ENCODE results near the gene CDHR2. TPM values are rescaled to one million over a fixed set of nuclear protein-coding genes. Genes with fewer than 3 reads are reported as not detected.

The CDHR2 gene
- total RNA-seq, 1 experiment from 2014 or later, result 0.10 TPM

- no peak for TF ChIP-seq ELF1 (IDR thresholded peaks at IDR 0.05; ENCODE audit: borderline replicate concordance, low read depth)
- no peak for TF ChIP-seq CBX3 (IDR thresholded peaks at IDR 0.05; ENCODE audit: low read depth)
- TF ChIP-seq JUND (IDR thresholded peaks at IDR 0.05), result no peak
- no peak for TF ChIP-seq TCF7L2 (IDR thresholded peaks at IDR 0.05; ENCODE audit: borderline replicate concordance, extremely low read depth, insufficient read depth, insufficient read length)
- TF ChIP-seq ZBTB33 (IDR thresholded peaks at IDR 0.05; ENCODE audit: extremely low read depth, insufficient replicate concordance, low read length), result no peak
- no peak for TF ChIP-seq ATF3 (IDR thresholded peaks at IDR 0.05)
- TF ChIP-seq SIN3A (IDR thresholded peaks at IDR 0.05; ENCODE audit: low read depth), result no peak
- no peak for TF ChIP-seq YY1 (IDR thresholded peaks at IDR 0.05; ENCODE audit: extremely low read depth, insufficient replicate concordance, low read depth, low read length)
- no peak for TF ChIP-seq EZH2phosphoT487 (IDR thresholded peaks at IDR 0.05; ENCODE audit: borderline replicate concordance)
- no peak for TF ChIP-seq MAX (IDR thresholded peaks at IDR 0.05)
- no peak for TF ChIP-seq CEBPB (IDR thresholded peaks at IDR 0.05; ENCODE audit: low read depth)
- no peak for TF ChIP-seq FOSL1 (IDR thresholded peaks at IDR 0.05; ENCODE audit: low read depth)
- no peak for TF ChIP-seq EGR1 (IDR thresholded peaks at IDR 0.05; ENCODE audit: low read depth)
- no peak for TF ChIP-seq ZNF274 (IDR thresholded peaks at IDR 0.05; ENCODE audit: low read depth, low read length)
- TF ChIP-seq SRF (IDR thresholded peaks at IDR 0.05; ENCODE audit: low read depth), result no peak
- no peak for TF ChIP-seq ZFX (IDR thresholded peaks at IDR 0.05)
- no peak for TF ChIP-seq POLR2AphosphoS5 (IDR thresholded peaks at IDR 0.05; ENCODE audit: low read depth, low read length)
- H3K4me2 ChIP-seq (ENCODE audit: low read length), result no peak overlapping the region
- CTCF ChIA-PET, result no interaction called here
- no peak for ATAC-seq
- POLR2A ChIA-PET, result interaction anchor here (0.6 kb wide), 2 partner anchors 13 to 17 kb away, joined by 3 read pairs; no protein-coding TSS in a partner anchor
- H3K9me3 ChIP-seq (ENCODE audit: control insufficient read depth in 1 of 2, insufficient read depth in 1 of 2, low read depth in 1 of 2, low read length in 2 of 2), result no peaks in the 10 kb centered on the region
- no peak overlapping the region for H2AFZ ChIP-seq (ENCODE audit: low read depth, low read length, poor library complexity, severe bottlenecking)
- no TSS peak for BruUV-seq (replicated peaks)
- no peaks in the 10 kb centered on the region for H4K20me1 ChIP-seq (ENCODE audit: insufficient read depth)
- intact Hi-C loops (cut with micrococcal nuclease), result no loop called here
- no peak overlapping the region for H3K4me3 ChIP-seq (replicated peaks in 1 of 2; ENCODE audit: low read depth in 1 of 2, low read length in 2 of 2)
- RAD21 ChIA-PET (ENCODE audit: low non-redundant PET in 1 of 2, low total read pairs in 2 of 2, uncharacterized antibody in 2 of 2, unreplicated experiment in 2 of 2), result no interaction called here
- H3K79me2 ChIP-seq (ENCODE audit: insufficient read depth, low read length), result peaks cover 20% of the 10 kb centered on the region
- no peak for DNase-seq (ENCODE audit: low read depth, low spot score)
- H3K36me3 ChIP-seq (ENCODE audit: control insufficient read depth in 1 of 2, insufficient read depth in 2 of 2, low read length in 2 of 2), result peaks cover 3 to 30% of the 10 kb centered on the region in 2 experiments; a peak in 2 of 4 replicates
- H3K4me1 ChIP-seq (ENCODE audit: control insufficient read depth in 1 of 2, insufficient read depth in 2 of 2, low read length in 2 of 2), result no peaks in the 10 kb centered on the region; a peak in 1 of 4 replicates
- no peaks in the 10 kb centered on the region for H3K27me3 ChIP-seq (ENCODE audit: insufficient read depth, low read length)
- H3K9ac ChIP-seq (ENCODE audit: low read length), result no peak overlapping the region
- H3K9me2 ChIP-seq (ENCODE audit: insufficient read depth), result no peaks in the 10 kb centered on the region
- H3K27ac ChIP-seq (ENCODE audit: low read depth, low read length), result no peak overlapping the region
These were observed 19.9 kb upstream of the CDHR2 start for GRCh38 chr5:176529116-176529740.

Data from HCT116 (cell line).